Osteoblast (primary cell): ENCODE measurements around the gene KCNIP3. TPM values are rescaled to one million over a fixed set of nuclear protein-coding genes. Genes with fewer than 3 reads are reported as not detected.

Experiments used
- DNase-seq: peaks from one replicate; pipeline ENCODE4 v3.0.0; 2011; ENCODE audit warnings: low spot score, mixed read lengths; ENCODE audit not compliant: insufficient read length; ENCODE audit errors: missing footprints
- H2AFZ ChIP-seq: 2 replicates; pipeline ENCODE4 v1.6.0; 2011; ENCODE audit warnings: mild to moderate bottlenecking, low read length
- H3K27ac ChIP-seq: 2 replicates; pipeline ENCODE4 v1.5.1; 2011; ENCODE audit warnings: mild to moderate bottlenecking, low read depth, low read length, moderate library complexity
- H3K27me3 ChIP-seq: 2 replicates; pipeline ENCODE4 v1.6.0; 2012; ENCODE audit warnings: mild to moderate bottlenecking, control low read depth, inconsistent platforms, low read length, moderate library complexity; ENCODE audit not compliant: insufficient read depth
- H3K36me3 ChIP-seq: 2 replicates; pipeline ENCODE4 v1.5.1; 2011; ENCODE audit warnings: mild to moderate bottlenecking, low read length, control low read depth, moderate library complexity; ENCODE audit not compliant: insufficient read depth
- H3K4me1 ChIP-seq: 2 replicates; pipeline ENCODE4 v1.5.1; 2011; ENCODE audit warnings: mild to moderate bottlenecking, low read length, control low read depth, moderate library complexity; ENCODE audit not compliant: insufficient read depth
- H3K4me2 ChIP-seq: 2 replicates; pipeline ENCODE4 v1.6.0; 2011; ENCODE audit warnings: mild to moderate bottlenecking, low read length; ENCODE audit not compliant: insufficient read depth
- H3K4me3 ChIP-seq: fragments of 200-600 bp; sonication (generic); 3 replicates; pipeline ENCODE4 v1.5.1; 2012; ENCODE audit warnings: mild to moderate bottlenecking, low read length, inconsistent platforms; ENCODE audit not compliant: insufficient read depth
- H3K79me2 ChIP-seq: 2 replicates; pipeline ENCODE4 v1.6.0; 2012; ENCODE audit warnings: mild to moderate bottlenecking, low read length, control low read depth, inconsistent platforms; ENCODE audit not compliant: insufficient read depth
- H3K9me3 ChIP-seq: 2 replicates; pipeline ENCODE4 v1.5.1; 2011; ENCODE audit warnings: low read depth, low read length, control low read depth
- H4K20me1 ChIP-seq: 2 replicates; pipeline ENCODE4 v1.6.0; 2012; ENCODE audit warnings: mild to moderate bottlenecking, low read length, control low read depth; ENCODE audit not compliant: insufficient read depth
- CTCF ChIP-seq: IDR thresholded peaks from 2 replicates; pipeline ENCODE4 v1.5.1; 2011; ENCODE audit warnings: mild to moderate bottlenecking, low read depth, low read length, moderate library complexity; ENCODE audit errors: extremely low read depth
- total RNA-seq: library from RNA; depleted of rRNA; stranded (reverse); fragments of >200 nt; gene quantifications from 2 replicates; pipeline ENCODE4 v1.2.3, GENCODE V29; 2012

KCNIP3 gene
- total RNA-seq, 1 donor: under 0.01 TPM

GRCh38 chr2:95282458-95282857 lies 14.7 kb upstream of the KCNIP3 start:
- Histone ChIP-seq H3K27ac (no peak overlapping the region), H4K20me1 (no peaks in the 10 kb centered on the region), H3K27me3 (no peaks in the 10 kb centered on the region), H3K4me2 (no peak overlapping the region), H3K9me3 (no peaks in the 10 kb centered on the region), H3K36me3 (no peaks in the 10 kb centered on the region), H3K4me1 (peaks cover 5% of the 10 kb centered on the region), H2AFZ (no peak overlapping the region), H3K79me2 (no peaks in the 10 kb centered on the region), H3K4me3 (no peak overlapping the region)
- peak; percentile 72 for DNase-seq
- TF ChIP-seq CTCF: no peak

- Histone ChIP-seq H3K4me2 (no peak overlapping the region), H2AFZ (no peak overlapping the region), H3K4me1 (no peaks in the 10 kb centered on the region), H3K27ac (no peak overlapping the region), H3K36me3 (no peaks in the 10 kb centered on the region), H3K4me3 (no peak overlapping the region), H4K20me1 (no peaks in the 10 kb centered on the region), H3K9me3 (no peaks in the 10 kb centered on the region), H3K27me3 (no peaks in the 10 kb centered on the region), H3K79me2 (no peaks in the 10 kb centered on the region)
- TF ChIP-seq CTCF: no peak
- DNase-seq: peak; percentile 73
Measured at GRCh38 chr2:95283562-95283961, 13.6 kb upstream of the KCNIP3 start.

- no peaks in the 10 kb centered on the region for H3K79me2 ChIP-seq
- H3K4me3 ChIP-seq: no peak overlapping the region
- no peaks in the 10 kb centered on the region for H3K36me3 ChIP-seq
- no peak overlapping the region for H3K27ac ChIP-seq
- DNase-seq: peak; percentile 68
- no peak overlapping the region for H3K4me2 ChIP-seq
- no peak for TF ChIP-seq CTCF
- H4K20me1 ChIP-seq: no peaks in the 10 kb centered on the region
- no peaks in the 10 kb centered on the region for H3K27me3 ChIP-seq
- no peaks in the 10 kb centered on the region for H3K4me1 ChIP-seq
- no peak overlapping the region for H2AFZ ChIP-seq
- H3K9me3 ChIP-seq: no peaks in the 10 kb centered on the region
Measured at GRCh38 chr2:95284886-95285541, 12.1 kb upstream of the KCNIP3 start.

GRCh38 chr2:95285542-95285932 lies 11.6 kb upstream of the KCNIP3 start:
- Histone ChIP-seq H4K20me1 (no peaks in the 10 kb centered on the region), H2AFZ (no peak overlapping the region), H3K4me3 (no peak overlapping the region), H3K79me2 (no peaks in the 10 kb centered on the region), H3K4me1 (no peaks in the 10 kb centered on the region), H3K27ac (no peak overlapping the region), H3K36me3 (no peaks in the 10 kb centered on the region), H3K27me3 (no peaks in the 10 kb centered on the region), H3K4me2 (no peak overlapping the region), H3K9me3 (no peaks in the 10 kb centered on the region)
- no peak for TF ChIP-seq CTCF
- peak; percentile 43 for DNase-seq
